HG03378 (cell line): ENCODE results near the gene NPBWR2.
"Not testable (repeated sequence)": the region's sequence is repeated elsewhere in the genome, so short reads cannot be mapped to it uniquely, and the experiment has no call there.

Experiments
- ATAC-seq: cut with Tn5 transposase; IDR thresholded peaks from one replicate; pipeline ENCODE4 v1.9.1; 2021; ENCODE audit warnings: mild to moderate bottlenecking, moderate library complexity; ENCODE audit not compliant: unreplicated experiment

NPBWR2 gene

GRCh38 chr20:64087226-64087825 is 20.0 kb downstream of the NPBWR2 start:
- not testable (repeated sequence) for ATAC-seq

GRCh38 chr20:64086801-64087200 is 20.6 kb downstream of the NPBWR2 start:
- no peak for ATAC-seq

- ATAC-seq: no peak
Measured at GRCh38 chr20:64084685-64085152, 22.6 kb downstream of the NPBWR2 start.

- no peak for ATAC-seq
Measured at GRCh38 chr20:64083804-64084684, 23.3 kb downstream of the NPBWR2 start, which contains the start of gene LKAAEAR1. TSS of gene LKAAEAR1 (minus strand) at chr20:64084398. CDS start at chr20:64084219, 179 bp downstream.

- no peak for ATAC-seq
Measured at GRCh38 chr20:64083378-64083803, 24.0 kb downstream of the NPBWR2 start.

- ATAC-seq: no peak
Measured at GRCh38 chr20:64082820-64083377, 24.5 kb downstream of the NPBWR2 start.

- no peak for ATAC-seq
Measured at GRCh38 chr20:64082126-64082731, 25.1 kb downstream of the NPBWR2 start.

GRCh38 chr20:64081624-64081964 is 25.8 kb downstream of the NPBWR2 start:
- no peak for ATAC-seq

GRCh38 chr20:64080813-64081623 is 26.3 kb downstream of the NPBWR2 start:
- no peak for ATAC-seq

GRCh38 chr20:64080013-64080812 is 27.2 kb downstream of the NPBWR2 start, which contains the start of gene OPRL1:
TSS of gene OPRL1 (plus strand) at chr20:64080082. CDS start at chr20:64092721, 12,639 bp downstream.
- ATAC-seq: no peak

GRCh38 chr20:64079273-64080012 is 27.9 kb downstream of the NPBWR2 start, which contains the start of gene RGS19:
TSS of gene RGS19 (minus strand) at chr20:64079518. CDS start at chr20:64076886, 2,632 bp downstream.
- ATAC-seq: no peak

GRCh38 chr20:64078934-64079272 is 28.5 kb downstream of the NPBWR2 start:
- no peak for ATAC-seq

- no peak for ATAC-seq
Measured at GRCh38 chr20:64077876-64078551, 29.4 kb downstream of the NPBWR2 start.

GRCh38 chr20:64077541-64077875 is 29.9 kb downstream of the NPBWR2 start:
- ATAC-seq: no peak

GRCh38 chr20:64077094-64077493 is 30.3 kb downstream of the NPBWR2 start:
- ATAC-seq: no peak

- ATAC-seq: no peak
Measured at GRCh38 chr20:64076061-64076997, 31.0 kb downstream of the NPBWR2 start.

- ATAC-seq: no peak
Measured at GRCh38 chr20:64075556-64075955, 31.8 kb downstream of the NPBWR2 start.
